Activated B cell treated with CpG ODN at 0.5 μM for 24 hours (primary cell): ENCODE data around the gene TCF3. TPM values are rescaled to one million over a fixed set of nuclear protein-coding genes. Genes with fewer than 3 reads are reported as not detected.
A peak's percentile ranks its signal among the peaks of the same experiment; 100 is the strongest.

Experiments
- ATAC-seq: fragments of 200-7000 bp; cut with Tn5 transposase; one replicate; pipeline ENCODE4 v1.10.0; 2021; ENCODE audit warnings: low read depth, mild to moderate bottlenecking, moderate library complexity
- CTCF ChIA-PET: fragments of 350-600 bp; sonication (Branson Sonifier 250); formaldehyde crosslinking; loops from one replicate; lab custom pipeline; 2021; ENCODE audit warnings: antibody characterized with exemption; lab: Charles Lee
- POLR2A ChIA-PET: fragments of 350-600 bp; sonication (Branson Sonifier 250); formaldehyde crosslinking; loops from one replicate; lab custom pipeline; 2021; ENCODE audit warnings: antibody characterized with exemption; lab: Charles Lee
- DNase-seq: peaks from one replicate; pipeline ENCODE4 v3.0.0; 2022
- H3K27ac Mint-ChIP-seq: one replicate; pipeline ENCODE4 v1.8.0; 2020; ENCODE audit warnings: mixed read lengths
- H3K27me3 Mint-ChIP-seq: one replicate; pipeline ENCODE4 v1.8.0; 2021; ENCODE audit warnings: mixed read lengths
- H3K36me3 Mint-ChIP-seq: one replicate; pipeline ENCODE4 v1.8.0; 2021; ENCODE audit warnings: low read depth, mixed read lengths
- H3K4me1 Mint-ChIP-seq: one replicate; pipeline ENCODE4 v1.8.0; 2021; ENCODE audit warnings: mixed read lengths
- H3K4me3 Mint-ChIP-seq: one replicate; pipeline ENCODE4 v1.8.0; 2020; ENCODE audit warnings: mild to moderate bottlenecking, mixed read lengths
- H3K9me3 Mint-ChIP-seq: one replicate; pipeline ENCODE4 v1.8.0; 2020; ENCODE audit warnings: mixed read lengths
- CTCF ChIP-seq: fragments of 200-600 bp; IDR thresholded peaks from one replicate; pipeline ENCODE4 v1.8.0; 2022; ENCODE audit warnings: antibody characterized with exemption, mild to moderate bottlenecking
- intact Hi-C: fragments of 100-400 bp; cut with micrococcal nuclease; formaldehyde crosslinking; loops from one replicate; pipeline ENCODE4 v1.15.1; 2024
- total RNA-seq: library from RNA; stranded (reverse); gene quantifications from 2 replicates; pipeline ENCODE4 v1.2.3, GENCODE V29; 2022

Gene TCF3
- total RNA-seq, 1 donor from 2014 or later: 143 TPM

- CTCF ChIA-PET: interaction anchor here (2.0 kb wide), 1 partner anchor 17 kb away, joined by 6 read pairs; no protein-coding TSS in a partner anchor
These were observed 2.9 kb upstream of the TCF3 start for GRCh38 chr19:1655131-1655981.

GRCh38 chr19:1654178-1654792, 1.9 kb upstream of the TCF3 start:
- H3K27ac Mint-ChIP-seq: no peak overlapping the region
- no peak for ATAC-seq
- H3K36me3 Mint-ChIP-seq: peaks cover 6% of the 10 kb centered on the region
- ChIA-PET POLR2A (interaction anchor here (0.6 to 6.9 kb wide), 3 partner anchors 7 to 17 kb away, joined by 6 to 121 read pairs (median 83); no protein-coding TSS in a partner anchor), CTCF (interaction anchor here (2.0 kb wide), 1 partner anchor 18 kb away, joined by 6 read pairs; no protein-coding TSS in a partner anchor)
- intact Hi-C loops: loop anchor here (5.0 kb wide), 2 partner anchors 823 to 857 kb away; partner anchors contain the start of genes GADD45B and PTBP1
- no peak for DNase-seq
- H3K4me1 Mint-ChIP-seq: peaks cover 59% of the 10 kb centered on the region
- H3K27me3 Mint-ChIP-seq: no peaks in the 10 kb centered on the region
- no peaks in the 10 kb centered on the region for H3K9me3 Mint-ChIP-seq
- TF ChIP-seq CTCF: no peak
- H3K4me3 Mint-ChIP-seq: peak overlapping the region; percentile 35

More at GRCh38 chr19:1655131-1655981, 2.9 kb upstream of the TCF3 start:
- Mint-ChIP-seq H3K27ac (peak overlapping the region; percentile 63), H3K27me3 (no peaks in the 10 kb centered on the region), H3K36me3 (peaks cover 6% of the 10 kb centered on the region), H3K4me1 (peaks cover 50% of the 10 kb centered on the region), H3K4me3 (no peak overlapping the region), H3K9me3 (no peaks in the 10 kb centered on the region)
- intact Hi-C loops: no loop called here
- no peak for DNase-seq
- POLR2A ChIA-PET: interaction anchor here (0.6 to 1.8 kb wide), 3 partner anchors 14 to 1047 kb away, joined by 4 to 6 read pairs (median 6); no protein-coding TSS in a partner anchor
- no peak for ATAC-seq
- no peak for TF ChIP-seq CTCF

GRCh38 chr19:1653300-1653628, 849 bp upstream of the TCF3 start:
- CTCF ChIA-PET: interaction anchor here (3.1 kb wide), 1 partner anchor 20 kb away, joined by 29 read pairs; no protein-coding TSS in a partner anchor

GRCh38 chr19:1651568-1652291, 685 bp downstream of the TCF3 start:
- Mint-ChIP-seq H3K27ac (peak overlapping the region; percentile 92), H3K9me3 (no peaks in the 10 kb centered on the region), H3K4me1 (peaks cover 68% of the 10 kb centered on the region), H3K4me3 (peak overlapping the region; percentile 91), H3K27me3 (no peaks in the 10 kb centered on the region), H3K36me3 (peaks cover 7% of the 10 kb centered on the region)
- ChIA-PET CTCF (interaction anchor here (1.0 to 3.1 kb wide), 5 partner anchors 18 to 105 kb away, joined by 4 to 29 read pairs (median 4); no protein-coding TSS in a partner anchor), POLR2A (interaction anchor here (0.5 to 6.9 kb wide), 14 partner anchors 10 to 1977 kb away, joined by 3 to 121 read pairs (median 8); partner anchors contain the start of genes MBD3 and UQCR11)
- DNase-seq: peak; percentile 57
- ATAC-seq: no peak
- intact Hi-C loops: loop anchor here (1.0 to 5.0 kb wide), 6 partner anchors 17 to 854 kb away; partner anchors contain the start of genes GADD45B, PTBP1, REXO1 and UQCR11
- TF ChIP-seq CTCF: no peak

More at GRCh38 chr19:1653300-1653628, 849 bp upstream of the TCF3 start:
- ATAC-seq (peak; percentile 1), DNase-seq (no peak)
- TF ChIP-seq CTCF: no peak
- Mint-ChIP-seq H3K27me3 (no peaks in the 10 kb centered on the region), H3K4me1 (peaks cover 62% of the 10 kb centered on the region), H3K9me3 (no peaks in the 10 kb centered on the region), H3K36me3 (peaks cover 7% of the 10 kb centered on the region), H3K27ac (peak overlapping the region; percentile 95), H3K4me3 (peak overlapping the region; percentile 86)
- POLR2A ChIA-PET: interaction anchor here (0.6 to 6.9 kb wide), 11 partner anchors 8 to 389 kb away, joined by 3 to 121 read pairs (median 12); partner anchors contain the start of genes MBD3 and UQCR11
- intact Hi-C loops: loop anchor here (1.0 to 5.0 kb wide), 3 partner anchors 8 to 856 kb away; partner anchors contain the start of genes GADD45B and PTBP1
